Stromal cell of bone marrow (primary cell): ENCODE measurements around the gene MRPS6.

ENCODE experiments used
- DNase-seq: peaks from one replicate; pipeline ENCODE4 v3.0.0-alpha.2; 2012; ENCODE audit warnings: low read depth

The MRPS6 gene

DNA sequence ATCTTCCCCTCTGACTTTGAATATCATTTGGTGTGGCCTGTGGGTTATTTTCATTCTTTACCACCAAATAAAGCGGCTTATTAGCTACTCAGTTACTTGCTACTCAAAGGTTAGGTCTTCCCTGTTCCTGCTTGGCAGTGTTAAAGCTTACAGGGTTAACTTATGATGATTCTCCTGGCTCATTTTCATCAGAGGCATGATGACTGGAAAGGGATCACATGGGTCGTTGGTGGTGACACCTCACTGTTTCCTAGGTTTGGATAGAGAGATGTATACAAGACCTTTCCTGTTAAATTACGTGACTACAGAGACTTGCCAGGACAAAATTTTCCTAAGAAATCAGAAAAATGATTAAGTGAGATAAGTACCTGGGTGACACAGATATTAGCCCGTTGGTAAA is 27.4 kb downstream of the MRPS6 start:
- DNase-seq = peak; percentile 21

DNA sequence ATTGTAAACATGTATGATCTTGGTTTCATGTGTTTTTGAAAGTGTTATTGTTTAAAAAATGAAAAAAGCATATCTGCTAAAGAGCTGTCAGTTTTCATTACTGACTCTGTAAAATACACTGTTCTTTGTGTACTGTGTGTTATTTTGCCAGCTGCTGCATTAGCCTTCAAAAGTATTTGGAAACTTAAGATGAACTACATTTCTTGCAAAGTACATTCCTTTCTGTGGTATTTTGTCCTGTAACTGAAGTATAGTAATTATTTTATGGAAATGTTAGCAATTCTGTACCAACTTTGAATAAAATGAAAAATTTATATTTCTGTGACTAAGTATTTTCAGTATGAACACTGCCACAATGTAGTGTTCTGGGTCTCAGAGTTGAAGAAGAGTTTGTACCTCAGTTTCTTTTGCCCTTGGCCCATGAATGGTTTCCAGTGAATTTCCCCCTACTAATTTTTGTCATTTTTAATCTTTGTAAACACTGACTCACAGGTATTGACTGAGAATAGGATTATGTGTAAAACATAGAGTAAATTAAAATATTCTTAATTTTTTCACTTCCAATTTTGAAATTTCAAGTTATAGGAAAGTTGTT is 32.7 kb downstream of the MRPS6 start:
- DNase-seq = no peak

DNA sequence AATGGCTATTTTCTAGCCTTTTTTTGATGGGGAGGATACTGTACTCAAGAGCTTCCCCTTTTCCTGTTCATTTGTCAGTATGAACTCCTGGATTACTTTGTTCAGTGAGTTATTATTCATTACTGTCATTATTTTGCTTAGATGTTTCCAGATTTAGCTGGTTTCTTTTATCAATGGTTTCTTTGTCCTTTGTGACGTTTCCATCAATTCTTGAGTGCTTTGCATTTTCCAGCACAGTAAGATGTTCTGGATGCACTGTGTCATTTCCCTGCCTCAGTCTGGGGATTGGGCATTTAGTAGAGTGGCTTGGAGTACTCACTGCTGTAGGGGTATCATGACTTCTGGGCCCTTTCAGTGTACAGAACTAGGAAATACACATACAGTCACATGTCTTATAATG is 34.2 kb downstream of the MRPS6 start:
- DNase-seq = no peak

DNA sequence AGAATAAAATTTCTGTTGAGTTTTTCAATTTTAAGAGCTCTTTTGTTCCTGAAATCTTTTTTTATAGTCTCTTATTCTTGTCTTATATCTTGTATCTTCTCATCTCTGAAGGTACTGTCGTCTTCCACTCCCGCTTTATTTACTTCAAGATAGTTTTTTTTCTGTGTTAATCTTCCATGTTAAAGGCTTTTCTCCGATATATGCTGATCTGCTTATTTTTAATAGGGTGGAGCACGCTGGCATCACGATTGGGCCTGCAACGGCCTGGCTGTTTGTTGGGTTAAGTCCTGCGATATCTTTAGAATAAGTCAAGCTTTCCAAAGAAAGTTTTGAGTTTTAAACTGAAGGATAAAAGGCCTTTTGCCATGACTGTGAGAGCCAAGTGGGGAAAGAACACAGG is 35.7 kb downstream of the MRPS6 start:
- DNase-seq = no peak

DNA sequence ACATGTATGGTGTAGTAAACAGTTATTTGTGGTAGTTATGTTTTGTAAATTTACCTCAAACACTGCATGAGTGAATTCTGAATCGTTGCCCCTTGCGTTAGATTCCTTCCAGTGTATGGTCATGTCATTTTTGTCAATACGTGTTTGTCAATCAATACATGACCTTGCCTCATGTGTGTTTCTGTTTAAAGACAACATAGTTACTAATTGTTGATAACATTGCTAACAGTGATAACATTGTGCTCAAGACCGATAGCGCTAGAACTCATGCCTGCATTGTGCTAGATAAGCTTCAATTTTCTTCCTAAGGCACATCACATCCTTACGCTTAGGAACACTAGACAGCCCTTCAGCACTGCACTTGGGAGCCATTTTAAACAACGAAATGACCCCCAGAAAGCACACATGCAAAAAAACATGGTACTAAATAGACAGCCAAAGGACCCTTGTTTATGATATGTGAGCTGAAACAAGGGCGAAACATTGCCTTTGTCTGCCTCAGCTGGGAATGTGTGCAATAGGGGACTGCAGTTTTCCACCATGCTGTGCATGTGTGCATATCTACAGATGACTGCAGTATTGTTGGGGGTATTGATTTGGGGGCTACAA is 37.3 kb downstream of the MRPS6 start:
- DNase-seq = no peak

DNA sequence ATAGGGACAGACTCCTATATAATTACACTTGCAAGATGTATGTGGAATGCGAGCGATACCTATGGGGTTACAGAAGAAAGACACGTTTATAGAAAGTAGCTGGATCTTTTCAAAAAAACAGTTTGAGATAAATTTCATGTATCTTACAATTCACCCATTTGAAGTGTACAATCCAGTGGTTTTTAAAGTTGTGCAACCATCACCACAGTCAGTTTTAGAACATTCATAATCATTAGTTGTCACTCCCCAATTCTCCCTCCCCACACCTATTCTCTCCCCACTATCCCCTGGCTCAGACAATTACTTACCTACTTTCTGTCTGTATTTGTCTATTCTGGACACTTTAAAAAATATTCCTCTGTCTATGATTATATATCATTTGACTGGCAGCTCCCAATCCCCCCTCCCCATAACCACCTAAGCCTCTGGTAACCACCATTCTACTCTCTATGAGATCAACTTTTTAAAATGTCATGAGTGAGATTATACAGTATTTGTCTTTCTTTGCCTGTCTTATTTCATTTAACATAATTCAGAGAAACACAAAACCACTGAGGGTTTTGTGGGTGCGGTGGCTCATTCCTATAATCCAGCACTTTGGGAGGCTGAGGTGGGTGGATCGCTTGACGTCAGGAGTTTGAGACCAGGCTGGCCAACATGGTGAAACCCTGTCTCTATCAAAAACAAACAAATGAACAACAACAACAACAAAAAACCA is 39.1 kb downstream of the MRPS6 start:
- no peak for DNase-seq

DNA sequence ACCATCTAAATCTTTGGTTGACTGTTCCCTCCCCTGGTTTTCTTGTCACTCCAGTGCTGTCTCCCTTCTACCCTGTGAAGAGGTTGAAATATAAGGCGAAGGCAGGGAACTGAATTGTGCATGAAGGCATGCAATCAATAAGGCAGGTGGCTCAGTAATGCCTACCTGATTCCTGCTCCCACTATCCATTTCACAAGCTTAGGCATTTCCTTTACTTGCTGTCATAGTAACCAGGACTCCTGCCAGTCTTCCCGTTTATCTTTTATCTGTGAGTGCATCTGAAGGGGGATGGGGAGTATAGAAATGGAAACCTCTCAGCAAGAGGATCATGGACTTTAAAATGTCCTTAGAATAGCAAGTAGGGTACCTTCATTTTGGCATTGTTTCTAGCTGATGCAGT is 40.5 kb downstream of the MRPS6 start:
- DNase-seq = no peak

DNA sequence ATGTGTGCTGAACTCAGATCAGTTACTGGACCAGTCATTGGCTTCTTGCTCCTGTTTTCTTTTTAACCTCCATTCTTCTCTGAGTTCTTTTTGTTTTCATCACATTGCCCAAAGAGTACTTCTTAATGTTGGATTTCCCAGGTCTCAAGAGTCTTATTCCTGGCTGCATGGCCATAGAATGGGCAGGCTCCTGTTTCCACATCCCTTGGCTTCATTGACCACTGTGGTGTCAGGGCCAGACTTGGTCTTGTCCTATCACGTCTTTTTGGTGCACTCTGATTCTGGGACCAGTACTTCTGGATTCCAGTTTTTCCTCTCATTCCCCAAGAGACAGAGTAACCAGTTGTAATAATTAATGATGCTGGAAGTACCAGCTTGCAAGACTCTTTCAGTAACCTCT is 41.8 kb downstream of the MRPS6 start:
- DNase-seq = no peak

DNA sequence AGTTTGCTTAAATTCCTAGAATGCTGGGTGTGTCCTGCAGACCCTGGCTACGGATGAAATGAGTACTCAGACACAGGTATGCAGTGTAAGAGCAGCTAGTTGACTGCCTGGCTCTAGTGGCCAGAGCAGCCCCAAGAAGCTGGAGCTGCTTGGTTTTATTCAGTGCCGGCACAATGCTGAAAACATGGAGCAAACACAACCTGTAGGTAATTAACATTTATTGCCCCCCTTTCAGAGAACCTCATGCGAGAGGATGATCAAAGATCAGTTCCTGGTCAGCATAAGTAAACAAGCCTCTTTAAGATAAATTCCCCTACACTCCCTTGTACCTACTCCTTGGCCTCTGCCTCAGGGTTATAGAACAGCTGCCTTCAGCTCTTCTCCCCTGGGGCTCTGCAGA is 43.2 kb downstream of the MRPS6 start:
- no peak for DNase-seq

DNA sequence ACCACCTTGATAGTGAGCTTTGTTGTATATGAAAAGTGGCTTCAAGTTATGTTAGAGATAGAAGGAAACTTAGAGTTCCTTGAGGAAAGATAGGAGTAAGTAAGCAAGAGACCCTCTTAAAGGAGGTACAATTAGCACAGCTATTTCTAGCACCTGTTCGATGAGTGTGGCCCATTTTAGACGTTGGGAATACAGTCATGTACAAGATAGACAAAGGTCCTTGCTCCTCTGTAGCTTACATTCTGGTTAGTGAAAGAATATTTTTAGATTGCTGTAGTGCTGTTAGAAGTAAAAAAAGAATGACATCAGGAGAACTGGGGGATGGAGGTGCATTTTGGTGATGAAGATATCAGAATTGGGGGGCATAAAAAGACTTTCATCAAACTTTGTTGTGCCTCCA is 47.5 kb downstream of the MRPS6 start:
- DNase-seq = no peak

DNA sequence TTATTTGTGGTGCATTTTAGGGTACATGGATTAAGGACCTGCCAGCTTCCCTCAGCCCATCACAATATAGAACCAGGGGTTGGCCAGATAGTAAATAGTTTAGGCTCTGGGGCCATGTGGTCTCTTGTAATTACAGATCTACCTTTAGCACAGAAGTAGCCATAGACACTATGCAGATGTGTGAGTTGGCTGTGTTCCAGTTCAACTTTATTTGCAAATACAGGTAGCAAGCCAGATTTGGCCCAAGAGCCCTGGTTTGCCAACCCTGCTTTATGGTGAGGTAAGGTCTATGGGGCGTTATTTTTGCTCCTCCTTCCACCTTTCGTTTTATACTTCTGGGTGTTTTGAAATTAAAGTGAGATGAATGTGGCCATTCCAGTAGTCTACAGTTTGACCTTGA is 48.7 kb downstream of the MRPS6 start:
- DNase-seq = no peak

DNA sequence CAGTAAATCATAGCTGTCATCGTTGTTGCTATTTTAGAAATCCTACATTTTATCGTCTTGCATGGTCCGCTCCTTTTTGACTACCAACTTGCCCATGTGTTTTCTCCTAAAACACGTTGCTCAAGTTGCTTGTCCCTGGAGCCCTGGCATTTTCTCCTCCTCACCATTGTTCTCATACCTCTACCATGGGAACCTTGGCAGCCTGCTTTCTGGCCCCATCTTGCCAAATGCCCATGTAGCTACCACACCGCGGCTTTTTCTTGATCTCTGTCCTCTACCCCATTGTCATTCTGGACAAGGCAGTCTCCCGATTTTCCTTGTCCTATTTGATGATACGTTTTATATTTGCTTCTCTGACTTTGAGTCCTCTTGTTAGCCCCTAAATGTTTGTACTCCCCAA is 50.2 kb downstream of the MRPS6 start:
- no peak for DNase-seq

DNA sequence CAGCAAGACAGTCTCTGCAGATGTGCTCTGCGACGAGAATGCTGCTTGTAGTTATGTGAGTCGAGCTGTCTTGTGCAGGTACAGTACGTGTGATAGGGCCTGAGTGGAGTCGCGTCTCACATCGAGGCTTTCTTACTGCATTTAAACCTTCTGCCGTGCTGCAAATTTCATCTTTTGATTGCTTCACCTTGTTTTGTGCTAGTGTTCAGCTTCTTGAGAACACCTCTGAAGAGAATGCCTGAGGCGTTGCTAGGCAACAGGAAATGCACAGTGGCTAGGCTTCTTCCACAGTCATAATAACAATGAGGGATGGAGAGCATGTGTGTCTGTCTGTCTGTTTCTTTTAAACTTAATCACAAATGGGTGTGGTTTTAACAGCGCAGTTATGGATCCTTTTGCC is 52.9 kb downstream of the MRPS6 start:
- DNase-seq = no peak

DNA sequence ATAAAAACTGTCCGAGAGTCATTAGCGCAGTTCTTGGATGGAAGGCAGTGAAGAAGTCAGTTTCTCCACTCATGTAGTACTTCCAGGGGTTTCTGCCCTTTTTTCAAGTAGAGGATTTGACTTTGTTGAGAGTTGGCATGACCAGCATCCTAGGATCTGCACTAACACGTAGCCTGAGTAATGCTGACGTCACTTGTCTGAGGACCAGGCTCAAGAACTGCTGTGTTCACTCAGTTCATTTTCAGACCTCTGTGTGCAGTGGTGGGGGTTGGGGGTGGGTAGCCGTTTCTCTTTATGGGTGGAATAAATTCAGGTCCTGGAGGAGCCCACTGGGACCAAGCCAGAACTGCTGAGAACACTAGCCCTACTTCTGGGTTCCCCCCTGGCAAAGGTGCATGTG is 53.3 kb downstream of the MRPS6 start:
- peak; percentile 12 for DNase-seq

DNA sequence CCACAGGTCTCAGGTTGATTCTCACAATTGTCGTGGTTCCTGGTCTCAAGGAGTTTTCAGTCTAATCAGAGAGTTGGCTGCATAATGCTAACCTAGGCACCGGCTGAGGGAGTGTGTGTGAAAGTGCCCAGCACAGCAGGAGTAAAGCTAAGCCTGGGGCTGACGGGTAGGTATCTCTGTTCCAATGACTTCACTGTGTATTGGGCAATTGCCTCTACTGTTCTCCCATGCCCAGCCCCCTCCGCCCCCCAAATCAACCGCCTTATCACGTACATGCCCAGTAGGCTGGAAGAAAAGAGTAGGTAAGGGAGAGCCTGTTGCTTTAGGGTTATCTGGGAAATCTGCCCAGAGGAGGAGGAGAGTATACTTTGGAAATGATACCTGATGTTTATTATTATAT is 54.7 kb downstream of the MRPS6 start:
- no peak for DNase-seq

DNA sequence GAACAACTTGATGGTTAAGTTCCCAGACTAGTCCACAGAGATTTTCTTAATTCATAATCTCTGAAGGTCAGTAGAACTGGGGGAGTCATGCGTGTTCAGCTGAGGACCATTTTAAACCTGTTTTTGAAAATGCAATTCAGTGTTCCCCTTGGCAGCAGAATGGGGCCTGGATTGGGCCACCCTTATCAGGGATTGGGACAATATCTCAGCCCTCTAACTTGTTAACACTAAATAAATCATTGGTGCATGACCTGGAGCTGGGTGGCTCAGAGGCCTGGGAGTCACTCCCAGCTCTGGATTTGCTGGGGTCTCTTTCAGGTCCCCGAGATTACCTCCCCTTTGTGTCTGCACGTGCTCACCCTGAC is 55.3 kb downstream of the MRPS6 start:
- DNase-seq = no peak

DNA sequence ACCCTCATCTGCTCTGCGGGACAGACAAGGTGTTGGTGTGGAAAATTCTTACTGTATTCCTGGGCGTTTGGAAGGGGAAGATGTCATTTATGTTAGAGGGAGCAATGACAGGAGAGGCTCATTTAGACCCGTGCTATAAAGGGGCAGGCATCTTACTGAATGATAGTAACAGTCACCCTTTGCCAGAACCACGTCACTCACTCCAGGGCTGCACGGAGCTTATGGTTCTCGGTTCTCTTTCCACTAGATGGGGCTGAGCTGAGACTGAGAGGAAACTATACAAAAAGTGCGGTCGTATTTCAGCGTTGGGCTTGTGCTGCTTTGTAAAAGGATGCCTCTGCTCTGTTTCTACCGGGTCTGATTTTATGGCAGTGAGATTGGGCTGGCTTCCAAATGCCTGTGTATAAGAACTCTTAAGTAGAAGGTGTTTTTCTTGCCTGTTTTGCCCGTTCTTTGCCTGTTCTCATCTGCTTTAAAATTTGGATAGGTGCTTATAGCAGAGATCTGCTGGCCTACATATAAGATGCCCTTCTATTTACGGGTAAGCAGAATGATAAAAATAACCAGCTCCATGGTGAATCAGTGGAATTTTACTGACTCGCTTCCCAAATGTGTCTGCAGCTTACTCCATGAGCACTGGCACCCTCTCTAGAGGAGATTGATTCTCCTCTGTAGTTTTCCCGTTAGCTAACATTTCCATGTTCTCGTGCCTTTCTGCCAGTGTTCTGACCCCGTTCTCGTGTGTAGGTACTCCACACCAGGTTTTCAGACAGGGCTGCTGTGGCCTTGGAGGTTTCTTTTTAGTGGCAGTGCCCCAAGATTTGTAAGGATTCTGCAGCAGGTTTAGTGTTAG is 55.9 kb downstream of the MRPS6 start:
- DNase-seq = peak; percentile 87

DNA sequence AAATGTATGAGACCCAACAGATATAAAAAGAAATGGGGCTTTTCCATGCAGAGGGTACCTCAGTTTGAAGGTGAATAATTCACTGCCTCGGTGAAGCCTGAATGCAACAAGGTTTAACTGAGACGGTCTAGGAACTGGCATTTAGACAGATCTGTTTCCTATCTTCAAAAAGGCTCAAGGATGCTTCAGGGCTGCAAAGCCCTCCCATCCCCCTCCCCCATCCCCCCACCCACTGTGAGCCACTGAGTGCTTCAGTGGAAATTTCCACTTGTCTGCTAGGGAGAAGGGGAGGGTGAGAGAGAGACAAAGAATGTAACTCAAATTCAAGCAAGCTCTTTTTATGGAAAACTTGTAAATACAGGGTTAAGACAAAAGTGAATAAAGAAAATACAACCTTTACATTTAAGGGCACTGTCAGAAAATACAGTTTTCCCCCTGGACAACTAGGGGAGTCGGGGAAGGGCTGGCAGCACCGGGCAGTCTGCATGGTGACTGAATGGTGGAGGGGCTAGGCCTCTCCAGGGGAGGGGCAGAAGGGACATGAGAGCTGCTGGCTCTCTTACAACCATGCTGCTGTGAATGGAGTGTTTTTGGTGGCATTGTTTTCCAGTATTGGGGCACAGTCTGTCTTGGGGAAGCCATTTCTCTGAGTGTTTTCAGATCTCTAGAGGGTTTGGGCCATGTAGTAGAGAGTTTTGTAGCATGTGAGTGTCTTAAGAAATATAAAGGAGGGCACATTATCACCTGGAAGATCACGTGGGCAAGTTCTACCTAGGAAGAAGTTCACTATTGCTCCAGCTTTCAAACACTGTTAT is 56.7 kb downstream of the MRPS6 start:
- no peak for DNase-seq

DNA sequence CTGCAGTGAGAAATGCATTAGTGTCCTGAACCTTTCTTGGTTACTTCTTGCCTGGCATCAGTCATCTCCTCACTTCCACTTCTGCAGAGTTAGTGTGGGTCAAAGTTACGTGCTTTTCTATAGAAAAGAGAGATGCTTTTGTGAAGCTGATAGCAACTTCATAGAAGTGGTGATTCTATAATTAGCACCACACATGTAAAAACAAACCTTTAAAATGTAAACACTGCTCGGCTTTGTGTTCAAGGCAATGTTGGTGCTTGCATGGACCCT is 57.3 kb downstream of the MRPS6 start:
- DNase-seq = no peak

DNA sequence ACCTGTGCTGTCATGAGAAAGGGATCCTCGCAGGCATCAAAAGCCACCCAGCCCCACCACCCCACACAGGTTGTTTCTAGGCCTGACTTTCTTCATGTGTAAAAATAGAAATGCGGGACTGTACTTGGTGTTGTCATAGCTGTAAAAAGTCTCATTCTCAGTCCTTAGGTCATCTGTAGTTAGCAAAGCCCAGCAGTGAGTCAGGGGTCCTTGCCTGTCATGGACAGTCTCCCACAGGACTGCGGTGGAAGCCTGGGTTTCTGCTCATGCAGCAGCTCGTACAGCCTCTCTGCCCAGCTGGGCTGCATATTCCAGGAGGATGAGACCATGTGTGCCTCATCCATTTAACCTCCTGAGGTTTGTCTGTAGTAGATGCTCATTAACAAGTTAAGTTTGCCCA is 58.2 kb downstream of the MRPS6 start:
- no peak for DNase-seq

DNA sequence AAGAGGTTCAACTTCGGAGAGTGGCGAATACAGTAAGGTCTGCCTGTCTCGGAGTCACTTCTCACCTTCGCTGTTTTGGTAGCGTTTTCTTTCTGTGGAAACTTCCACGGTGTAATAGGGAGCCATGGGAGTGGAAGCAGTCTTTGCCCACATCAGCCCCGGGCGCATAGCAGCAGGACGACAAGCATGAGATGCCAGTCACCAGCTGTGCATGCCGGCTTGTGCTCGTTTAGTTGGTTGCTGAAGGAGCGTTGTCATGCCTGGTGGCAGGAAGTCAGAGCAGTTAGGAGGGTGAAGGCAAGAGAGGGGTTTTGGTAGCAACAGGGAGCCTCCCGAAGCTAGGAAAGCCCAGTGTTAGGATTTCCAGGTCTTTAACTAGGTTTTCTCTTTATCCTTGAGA is 58.8 kb downstream of the MRPS6 start:
- DNase-seq = no peak

DNA sequence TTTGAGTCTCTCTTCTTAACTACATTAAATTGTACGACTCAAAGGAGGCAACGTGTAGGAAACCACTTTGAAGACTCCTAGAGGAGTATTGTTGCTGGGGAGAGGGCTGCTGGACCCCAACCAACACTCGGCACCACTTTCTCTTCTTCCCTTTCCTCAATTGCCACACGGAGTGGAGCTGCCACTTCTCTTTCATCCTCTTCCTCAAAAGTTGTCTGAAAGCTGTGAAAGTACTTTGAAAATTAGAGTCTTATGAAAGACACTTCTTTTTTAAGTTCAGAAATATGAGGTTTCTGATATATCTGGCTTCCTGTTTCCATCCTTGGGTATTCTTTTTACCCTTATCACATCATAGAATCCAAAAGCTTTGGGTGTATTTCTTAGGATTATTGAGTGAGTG is 59.5 kb downstream of the MRPS6 start:
- no peak for DNase-seq
